HG02970 (cell line): ENCODE measurements around the gene ADCK1.
"Not testable (repeated sequence)": the region's sequence is repeated elsewhere in the genome, so short reads cannot be mapped to it uniquely, and the experiment has no call there.

ENCODE experiments used
- ATAC-seq: cut with Tn5 transposase; IDR thresholded peaks from one replicate; pipeline ENCODE4 v1.9.1; 2021; ENCODE audit warnings: mild to moderate bottlenecking, moderate library complexity, moderate number of reproducible peaks; ENCODE audit not compliant: unreplicated experiment, low FRiP score

ADCK1 gene

DNA sequence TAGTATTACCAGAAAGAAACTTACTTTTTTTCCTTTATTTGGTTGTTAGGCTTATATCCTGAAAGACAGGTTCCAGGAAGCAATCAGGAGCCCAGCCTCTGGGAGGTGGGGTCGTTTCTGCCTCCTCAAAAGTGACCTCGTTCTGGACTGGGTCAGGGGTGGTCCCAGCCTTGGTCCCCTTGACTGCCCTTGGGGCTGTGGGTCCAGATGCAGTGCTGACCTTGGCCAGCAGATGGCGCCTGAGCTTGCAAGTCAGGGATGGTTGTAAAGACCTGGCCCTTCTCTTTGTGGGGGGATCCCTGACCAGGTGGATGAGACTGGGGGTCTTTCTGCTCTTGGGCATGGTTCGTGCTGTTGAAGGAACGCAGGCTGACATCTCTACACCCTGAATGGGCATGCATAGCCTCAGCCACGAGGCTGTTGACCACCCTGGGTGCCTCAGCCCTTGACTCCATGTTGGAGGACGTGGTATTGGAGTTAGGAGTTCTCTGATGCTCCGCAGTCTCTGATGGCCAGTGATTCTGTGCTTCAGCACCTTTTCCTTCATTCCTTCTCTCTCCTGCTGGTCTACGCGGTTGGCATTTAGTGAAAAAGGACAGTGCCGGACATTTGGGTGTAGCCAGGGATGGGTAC lies 62.4 kb downstream of the ADCK1 start:
- ATAC-seq: no peak

DNA sequence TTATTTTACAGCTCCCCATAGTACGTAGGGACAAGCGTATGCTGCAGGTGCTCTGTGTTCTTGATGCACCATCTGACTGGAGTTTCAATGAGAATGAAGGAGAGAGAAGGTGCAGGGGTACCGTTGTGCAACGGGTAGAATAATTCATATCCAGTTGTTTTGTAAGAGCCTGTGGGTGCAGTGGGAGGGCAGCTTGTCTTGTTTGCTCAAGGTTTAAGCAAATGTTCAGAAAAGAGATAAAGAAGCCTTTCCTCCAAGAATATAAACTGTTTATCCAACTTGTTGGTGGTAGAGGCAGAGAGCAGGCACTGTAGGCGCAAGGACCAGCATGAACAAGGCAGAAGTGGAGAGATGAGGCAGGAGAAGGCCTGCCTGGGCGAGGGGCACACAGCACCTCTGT lies 64.2 kb downstream of the ADCK1 start:
- ATAC-seq: no peak

DNA sequence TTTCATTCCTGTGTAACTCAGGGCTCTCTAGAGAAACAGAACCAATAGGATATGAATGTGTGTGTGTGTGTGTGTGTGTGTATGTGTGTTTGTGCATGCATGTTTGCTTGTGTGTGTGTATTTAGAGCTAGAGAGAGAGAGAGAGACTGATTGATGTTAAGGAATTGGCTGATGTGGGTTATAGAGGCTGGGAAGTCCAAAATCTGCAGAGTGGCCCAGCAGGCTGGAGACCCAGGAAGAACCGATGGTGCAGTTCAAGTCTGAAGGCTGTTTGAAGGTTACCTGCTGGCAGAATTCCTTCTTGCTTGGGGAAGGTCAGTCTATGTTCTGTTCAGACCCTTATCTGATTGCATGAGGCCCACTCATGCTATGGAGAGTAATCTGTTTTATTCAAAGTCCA lies 64.7 kb downstream of the ADCK1 start:
- ATAC-seq: no peak

DNA sequence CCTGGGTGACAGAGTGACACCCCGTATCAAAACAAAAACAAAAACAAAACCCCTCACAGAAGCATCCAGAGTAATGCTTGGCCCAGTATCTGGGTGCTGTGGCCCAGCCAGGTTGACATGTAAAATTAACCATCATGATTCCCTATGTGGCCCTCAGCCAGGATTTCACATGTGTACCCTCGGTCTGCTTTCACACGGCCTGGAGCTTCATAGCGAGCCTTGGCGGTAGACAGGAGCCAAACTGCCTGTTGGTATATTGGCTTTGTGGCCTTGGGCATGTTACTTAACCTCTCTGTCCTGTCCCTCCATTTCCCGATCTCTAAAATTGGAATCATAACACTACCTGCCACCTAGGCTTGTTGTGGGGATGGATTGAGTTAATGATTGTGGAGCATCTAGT lies 65.5 kb downstream of the ADCK1 start:
- no peak for ATAC-seq

DNA sequence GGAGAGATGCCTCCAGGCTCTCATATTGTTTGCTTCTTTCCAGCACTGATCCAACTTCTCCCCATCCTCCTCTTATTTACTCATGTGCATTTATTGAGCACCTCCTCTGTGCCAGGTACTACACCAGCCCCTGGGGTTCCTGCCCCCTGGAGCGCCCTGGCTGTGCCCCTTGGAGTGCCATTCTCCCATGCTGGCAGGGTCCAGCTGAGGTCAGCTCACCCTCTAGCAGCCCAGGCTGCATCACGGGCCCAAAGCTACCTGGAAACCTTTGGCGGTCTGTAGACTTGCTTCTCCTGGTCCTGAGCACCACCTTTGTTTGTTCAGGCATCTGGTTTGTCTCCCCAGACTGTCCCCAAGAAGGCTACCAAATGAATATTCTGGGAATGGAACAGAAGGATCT lies 67.0 kb downstream of the ADCK1 start:
- no peak for ATAC-seq

DNA sequence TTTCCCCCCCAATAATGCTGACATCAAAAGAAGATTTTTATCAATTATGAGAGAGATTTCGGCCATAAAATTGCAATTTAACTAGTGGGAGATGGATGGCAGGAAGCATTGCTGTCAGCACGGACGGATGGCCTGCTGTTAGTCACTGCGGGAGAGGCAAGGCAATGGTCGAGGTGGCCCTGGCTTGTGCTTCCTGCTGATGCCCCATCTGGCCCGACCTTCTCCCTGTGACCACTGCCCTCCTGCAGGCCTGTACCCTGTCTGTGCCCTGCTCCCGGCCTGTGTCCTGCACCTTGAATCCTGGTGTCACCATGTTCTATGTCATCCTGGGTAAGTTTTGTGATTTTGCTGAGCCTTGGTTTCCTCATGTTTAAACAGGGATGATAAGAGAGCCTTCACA lies 67.6 kb downstream of the ADCK1 start:
- no peak for ATAC-seq

DNA sequence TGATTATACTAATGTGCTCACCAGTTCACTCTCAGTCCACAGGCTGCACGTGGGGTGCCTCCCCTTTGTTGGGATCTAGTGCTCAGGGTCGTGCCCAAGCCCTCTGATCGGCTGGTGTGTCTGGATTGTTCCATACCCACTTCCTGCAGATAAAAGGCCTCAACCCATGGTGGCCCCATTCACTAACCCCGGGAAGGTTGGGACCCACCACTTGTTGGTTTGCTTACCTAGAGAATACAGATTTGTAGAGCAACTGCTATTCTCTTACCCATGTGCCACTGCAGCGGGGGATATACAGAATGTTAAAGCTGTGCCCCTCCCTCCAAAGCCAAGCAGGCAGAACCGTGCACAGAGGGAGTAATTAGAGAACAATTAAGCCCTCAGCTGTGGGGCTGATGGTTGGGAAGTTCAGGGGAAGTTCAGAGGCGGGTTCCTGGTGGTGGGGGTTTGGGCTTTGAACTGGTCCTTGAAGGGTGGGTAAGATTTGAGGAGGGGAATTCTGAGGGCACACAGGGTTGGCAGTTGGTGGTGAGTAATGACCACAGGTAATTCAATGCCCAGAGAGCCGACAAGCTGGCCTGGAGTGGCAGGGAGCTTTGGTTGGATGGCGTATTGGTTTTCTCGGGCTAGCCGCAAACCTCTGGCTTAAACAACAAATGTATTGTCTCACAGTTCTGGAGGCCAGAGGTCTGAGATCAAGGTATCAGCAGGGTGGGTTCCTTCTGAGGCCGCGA lies 68.8 kb downstream of the ADCK1 start:
- ATAC-seq: no peak

DNA sequence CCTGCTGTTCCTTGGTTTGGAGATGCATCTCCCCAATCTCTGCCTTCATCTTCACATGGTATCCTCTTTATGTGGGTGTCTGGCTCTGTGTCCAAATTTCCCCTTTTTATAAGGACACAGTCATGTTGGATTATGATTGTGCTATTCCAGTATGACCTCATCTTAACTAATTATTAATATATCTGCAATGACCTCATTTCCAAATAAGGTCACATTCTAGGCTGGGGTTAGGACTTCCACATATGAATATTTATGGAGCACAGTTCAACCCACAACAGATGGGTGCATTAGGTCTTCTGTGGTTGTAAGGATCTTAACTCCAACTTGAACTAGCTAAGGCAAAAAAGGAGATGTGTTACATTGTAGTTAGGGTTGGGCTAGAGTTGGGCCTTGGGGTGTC lies 69.4 kb downstream of the ADCK1 start:
- no peak for ATAC-seq

DNA sequence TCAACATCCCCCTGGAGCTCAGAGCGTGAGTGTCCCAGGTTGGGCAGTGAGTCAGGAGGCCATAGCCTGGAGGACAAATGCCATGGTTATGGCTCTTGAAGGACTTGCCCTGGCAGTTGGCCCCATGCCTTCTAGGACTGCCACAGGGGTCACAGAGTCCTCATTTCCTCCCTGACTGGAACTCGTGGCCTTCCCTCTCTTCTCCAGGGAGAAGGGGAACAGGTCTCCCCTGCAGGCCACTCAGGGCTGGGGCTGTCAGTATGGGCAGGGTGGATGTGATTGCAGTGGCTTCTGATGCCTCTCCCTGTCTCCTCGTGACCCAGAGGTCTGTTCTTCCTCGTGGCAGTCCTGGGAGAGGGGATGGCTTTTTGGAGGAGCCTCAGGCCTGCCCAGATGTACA lies 70.7 kb downstream of the ADCK1 start:
- no peak for ATAC-seq

DNA sequence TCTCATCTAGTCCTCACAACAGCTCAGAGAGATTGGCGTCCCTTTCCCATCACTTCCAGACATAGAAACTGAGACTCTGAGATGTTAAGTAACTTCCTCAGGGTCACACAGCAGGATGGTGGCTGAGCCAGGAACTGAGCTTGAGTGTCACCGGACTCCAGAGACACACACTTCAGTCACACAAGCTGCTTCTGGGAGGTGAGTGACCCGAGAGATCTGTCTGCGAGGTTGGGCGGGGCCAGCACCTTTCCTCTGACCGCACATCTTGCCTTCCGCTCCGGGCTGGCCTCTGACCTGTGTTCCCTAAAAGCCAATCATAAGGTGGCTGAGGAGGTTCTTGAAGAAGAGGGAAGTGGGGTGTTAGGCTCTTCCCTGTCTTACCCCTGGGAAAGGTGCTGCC lies 72.2 kb downstream of the ADCK1 start:
- ATAC-seq: no peak

DNA sequence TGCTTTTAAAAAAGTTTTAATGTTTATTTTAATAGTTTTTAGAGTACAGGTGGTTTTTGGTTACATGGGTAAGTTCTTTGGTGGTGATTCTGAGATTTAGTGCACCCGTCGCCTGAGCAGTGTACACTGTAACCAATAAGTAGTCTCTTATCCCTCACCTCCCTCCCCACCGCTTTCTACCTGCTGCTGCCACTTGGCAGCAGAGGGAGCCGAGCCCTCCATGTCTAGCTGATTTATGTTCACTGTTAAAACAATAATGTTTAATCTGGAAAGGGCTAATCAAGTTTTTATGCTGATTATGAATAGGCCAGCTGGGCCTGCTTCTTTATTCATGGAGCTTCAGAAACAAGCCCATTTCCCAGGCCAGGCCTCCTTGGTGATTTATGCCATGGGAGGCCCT lies 73.1 kb downstream of the ADCK1 start:
- ATAC-seq: no peak

DNA sequence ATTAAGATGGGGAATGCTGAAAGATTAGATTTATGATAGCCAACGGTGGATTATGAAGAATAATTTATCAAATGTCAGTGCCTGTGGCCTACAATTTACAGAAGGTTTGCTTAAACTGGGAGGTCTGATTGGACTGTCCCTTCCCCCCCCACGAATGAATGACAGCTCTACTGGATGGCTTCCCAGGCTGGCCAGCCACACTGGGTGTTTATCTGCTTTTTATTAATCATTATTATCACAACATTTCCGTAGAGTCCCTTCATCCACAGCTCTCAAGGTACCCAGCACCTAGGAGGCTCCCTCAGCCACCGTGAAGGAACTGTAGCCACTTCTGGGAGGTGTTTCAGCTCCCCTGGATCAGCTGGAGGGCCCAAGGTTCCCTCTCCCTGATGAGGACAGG lies 78.9 kb downstream of the ADCK1 start:
- ATAC-seq: no peak

DNA sequence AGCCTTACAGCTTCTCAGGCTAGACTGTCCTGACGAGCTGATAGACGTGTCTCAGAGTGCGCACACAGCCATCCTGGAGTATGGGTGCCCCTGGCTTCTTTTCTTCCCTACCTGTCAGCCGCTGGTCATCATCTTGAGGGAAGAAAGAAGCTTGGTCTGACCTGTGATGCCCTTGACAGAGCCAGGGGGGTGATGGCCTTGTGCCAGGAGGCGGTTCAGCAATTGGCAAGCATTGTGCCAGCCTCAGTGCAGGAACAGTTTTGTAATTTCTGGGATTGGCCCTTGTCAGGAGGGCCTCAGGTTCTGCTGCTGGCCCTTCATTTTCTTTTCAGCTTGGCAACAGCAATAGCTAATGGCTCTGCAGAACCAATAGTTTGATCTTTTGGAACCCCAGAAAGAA lies 80.1 kb downstream of the ADCK1 start:
- no peak for ATAC-seq

DNA sequence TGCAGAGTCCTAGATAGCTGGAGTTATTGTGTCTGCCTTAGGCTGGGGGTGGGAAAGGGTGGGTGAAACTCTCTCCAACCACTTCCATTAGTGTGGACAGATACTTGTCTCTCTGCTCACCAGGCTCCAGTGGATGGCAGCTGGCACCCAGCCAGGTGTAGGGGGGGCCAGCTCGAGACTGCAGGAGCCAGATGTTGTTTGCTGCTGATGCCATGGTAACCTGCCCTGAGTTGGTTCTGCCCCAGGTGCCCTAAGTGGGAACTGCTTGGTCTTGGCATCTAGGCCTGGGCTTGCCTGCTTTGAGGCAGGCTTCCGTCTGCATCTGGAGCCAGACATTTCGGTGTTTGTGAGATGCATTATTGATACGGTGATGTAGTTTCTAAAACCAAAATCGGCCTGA lies 82.2 kb downstream of the ADCK1 start:
- no peak for ATAC-seq

DNA sequence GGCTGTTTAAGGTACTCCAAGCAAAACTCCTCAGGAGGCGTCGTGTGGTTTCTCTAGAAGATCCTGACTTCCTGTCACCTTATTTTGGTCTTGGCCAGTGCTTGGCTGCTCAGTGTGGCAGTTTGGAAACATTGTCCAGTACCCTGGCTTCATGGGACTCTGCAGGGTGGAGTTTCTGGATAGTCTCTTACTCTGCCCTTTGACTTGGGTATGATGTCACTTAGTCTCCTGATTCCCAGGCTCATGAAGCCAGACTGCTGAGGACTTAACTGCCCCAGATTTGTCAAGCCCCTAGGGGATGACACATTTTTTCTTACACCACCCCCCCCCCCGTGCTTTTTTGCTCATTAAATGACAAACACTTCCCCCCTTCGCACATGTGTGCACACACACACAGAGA lies 82.7 kb downstream of the ADCK1 start:
- ATAC-seq: no peak

DNA sequence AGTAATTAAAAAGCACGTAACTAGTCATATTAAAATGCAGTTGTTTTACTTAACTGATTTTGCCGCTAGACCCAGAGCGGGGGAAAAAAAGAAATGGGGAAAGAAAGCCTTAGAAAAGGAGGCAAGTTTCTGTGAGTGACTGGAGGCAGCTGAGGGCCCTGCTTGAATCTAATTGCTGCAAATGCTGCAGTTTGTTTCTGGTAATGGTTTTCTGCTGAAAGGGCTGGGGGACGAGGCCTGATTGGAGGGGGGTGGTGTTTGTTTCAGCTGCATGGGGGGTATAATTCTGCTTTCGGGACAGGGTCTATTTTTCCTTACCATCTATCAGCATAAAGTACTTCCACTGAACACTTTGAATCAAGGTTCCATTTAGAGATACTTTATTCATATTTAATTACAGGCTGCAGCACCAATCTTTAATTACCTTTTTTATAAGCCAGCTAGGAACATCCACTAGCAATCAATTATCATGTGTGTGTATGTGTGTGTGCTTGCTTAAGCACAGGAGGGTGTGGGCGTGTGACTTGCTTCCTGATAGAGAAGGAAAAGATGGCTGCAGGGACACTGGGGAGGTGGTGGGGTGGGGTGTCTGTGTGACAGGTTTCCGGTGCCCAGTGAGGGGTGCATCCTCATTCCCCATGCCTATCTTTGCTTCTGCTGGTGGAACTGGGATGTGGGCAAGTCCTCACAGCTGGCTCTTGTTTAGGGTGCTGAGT lies 83.4 kb downstream of the ADCK1 start:
- ATAC-seq: no peak

DNA sequence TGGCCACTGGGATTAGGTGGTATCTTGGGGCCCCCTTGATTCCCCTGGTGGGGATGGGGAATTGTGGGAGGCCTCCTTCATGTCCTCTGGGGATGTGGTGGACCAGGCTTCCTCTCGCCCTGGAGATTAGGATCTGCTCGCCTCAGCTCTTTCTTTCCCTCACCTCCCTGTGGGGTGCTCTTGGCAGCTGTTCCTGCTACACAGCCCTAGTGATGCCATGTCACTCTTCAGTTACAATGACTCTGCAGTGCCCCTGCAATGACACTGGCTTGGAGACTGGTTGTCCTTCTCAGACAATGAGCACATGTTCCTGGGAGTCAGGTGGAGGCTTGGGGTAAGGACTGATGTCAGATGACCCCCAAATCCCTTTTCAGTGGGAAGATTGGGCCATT lies 83.9 kb downstream of the ADCK1 start:
- ATAC-seq: no peak

DNA sequence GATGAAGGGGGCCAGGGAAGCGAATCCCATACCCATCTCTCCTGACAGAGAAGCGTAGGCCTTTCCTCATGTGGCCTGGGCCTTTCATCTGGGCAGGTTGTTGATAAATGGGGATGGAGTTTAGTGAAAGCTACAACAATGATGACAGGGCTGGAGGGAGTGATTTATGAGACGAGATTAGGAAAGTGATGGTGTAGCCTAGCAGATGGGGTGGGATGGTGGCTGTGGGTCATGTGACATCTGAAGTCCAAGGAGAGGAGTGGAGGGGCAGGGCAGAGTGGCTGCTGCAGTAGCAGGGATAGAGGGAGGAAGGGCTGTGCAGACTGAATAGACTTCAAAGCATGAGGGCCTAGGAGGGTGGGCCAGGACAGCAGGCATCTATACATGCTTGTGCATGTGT lies 85.5 kb downstream of the ADCK1 start:
- no peak for ATAC-seq

DNA sequence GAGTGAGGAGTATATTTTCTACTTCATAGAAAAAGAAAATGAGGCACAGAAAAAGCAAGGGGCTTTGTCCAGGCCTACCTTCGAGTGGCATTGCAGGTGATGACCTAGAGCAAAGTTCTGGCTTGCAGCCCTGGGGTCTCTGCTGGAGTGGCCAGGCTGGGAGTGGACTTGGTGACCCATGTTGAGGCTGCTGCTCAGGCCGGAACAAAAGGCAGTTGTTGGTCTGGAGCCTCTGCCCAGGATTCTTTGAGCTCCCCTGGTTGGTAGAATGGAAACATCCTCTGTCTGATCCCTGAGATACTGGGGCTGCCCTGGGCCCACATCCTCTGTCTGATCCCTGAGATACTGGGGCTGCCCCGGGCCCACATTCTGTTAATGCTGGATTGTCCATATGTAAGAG lies 86.1 kb downstream of the ADCK1 start:
- no peak for ATAC-seq

DNA sequence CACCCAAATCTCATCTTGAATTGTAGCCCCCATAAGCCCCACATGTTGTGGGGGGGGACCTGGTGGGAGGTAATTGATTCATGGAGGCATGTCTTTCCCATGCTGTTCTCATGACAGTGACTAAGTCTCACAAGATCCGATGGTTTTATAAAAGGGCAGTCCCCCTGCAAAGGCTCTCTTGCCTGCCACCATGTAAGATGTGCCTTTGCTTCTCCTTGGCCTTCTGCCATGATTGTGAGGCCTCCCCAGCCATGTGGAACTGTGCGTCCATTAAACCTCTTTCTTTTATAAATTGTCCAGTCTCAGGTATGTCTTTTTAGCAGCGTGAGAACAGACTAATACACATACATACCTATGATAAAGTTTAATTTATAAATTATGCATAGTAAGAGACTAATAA lies 89.0 kb downstream of the ADCK1 start:
- not testable (repeated sequence) for ATAC-seq

DNA sequence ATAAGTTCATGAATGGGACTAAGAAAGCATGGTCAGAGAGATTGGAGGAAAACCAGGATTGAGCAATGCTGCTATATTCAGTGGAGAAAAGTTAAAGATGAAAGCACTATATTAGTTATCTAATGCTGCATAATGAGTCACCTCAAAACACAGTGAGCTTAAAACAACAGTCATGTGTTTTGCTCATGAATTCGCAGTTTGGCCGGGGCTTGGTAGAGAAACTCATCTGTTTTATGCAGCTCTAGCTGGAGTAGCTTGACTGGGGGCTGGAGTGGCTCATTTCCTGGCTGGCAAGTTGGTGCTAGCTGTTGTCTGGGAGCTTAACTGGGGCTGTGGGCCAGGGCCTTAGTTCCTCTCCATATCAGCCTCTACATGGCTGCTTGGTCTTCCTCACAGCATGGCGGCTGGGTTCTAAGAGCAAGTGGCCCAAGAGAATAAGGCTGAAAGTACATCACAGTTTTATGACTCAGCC lies 90.1 kb downstream of the ADCK1 start:
- ATAC-seq: no peak

DNA sequence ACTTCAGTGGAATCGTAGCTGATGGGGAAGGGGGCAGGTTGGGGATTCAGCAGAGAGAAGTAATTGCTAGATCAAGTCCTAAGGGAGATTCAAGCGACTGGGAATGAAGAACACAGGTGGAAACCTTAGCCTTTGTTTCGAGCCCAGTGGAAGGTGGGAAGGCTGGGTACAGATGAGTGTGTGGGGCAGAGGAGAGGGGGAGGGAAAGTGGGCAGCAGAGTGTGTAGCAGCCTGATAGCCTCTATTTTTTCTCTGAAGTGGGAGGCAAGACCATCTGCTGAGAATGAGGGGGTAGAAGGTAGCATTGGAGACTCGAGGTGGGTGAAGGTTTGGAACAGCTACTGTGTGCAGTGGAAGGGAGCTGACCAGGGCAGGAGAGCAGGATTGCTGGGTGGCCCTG lies 91.0 kb downstream of the ADCK1 start:
- ATAC-seq: no peak
